Measurements from ENCODE around the gene MYO5B. TPM values are rescaled to one million over a fixed set of nuclear protein-coding genes. Genes with fewer than 3 reads are reported as not detected.

The MYO5B gene
- total RNA-seq, 1 donor from 2014 or later, result 6.7 TPM

DNA sequence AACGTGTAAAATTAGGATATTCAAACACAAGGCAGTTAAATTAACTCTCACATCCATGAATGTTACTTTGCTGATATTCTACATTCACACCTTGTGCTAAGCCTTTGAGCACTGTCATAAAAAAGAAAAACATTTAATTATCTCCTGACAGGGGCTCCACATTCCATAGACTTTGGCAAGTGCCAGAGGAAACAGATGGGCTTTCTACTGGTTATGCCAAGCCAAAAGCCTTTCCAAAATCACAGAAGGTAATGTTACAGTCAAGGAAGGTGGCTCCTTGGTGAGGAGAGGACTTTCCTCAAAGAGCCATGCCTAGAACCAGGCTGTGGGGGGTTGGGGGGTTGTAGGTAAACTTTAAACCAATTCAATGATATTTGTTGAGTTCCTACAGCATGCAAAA lies 12.4 kb downstream of the MYO5B start:
- no peak overlapping the region for H3K27ac Mint-ChIP-seq
- Histone ChIP-seq H2AFZ (replicated peaks) (no peak overlapping the region), H3K79me2 (ENCODE audit: low read depth) (no peaks in the 10 kb centered on the region), H3K27ac (no peak overlapping the region), H3K27me3 (no peaks in the 10 kb centered on the region), H3K4me2 (no peak overlapping the region), H4K20me1 (ENCODE audit: low read depth) (no peaks in the 10 kb centered on the region), H3F3A (ENCODE audit: low read depth) (no peaks in the 10 kb centered on the region), H3K4me1 (peaks cover 4% of the 10 kb centered on the region), H3K4me3 (no peak overlapping the region), H3K9ac (no peak overlapping the region), H3K9me3 (ENCODE audit: low read depth) (no peaks in the 10 kb centered on the region), H3K36me3 (no peaks in the 10 kb centered on the region)
- peaks cover 5% of the 10 kb centered on the region for H3K27me3 Mint-ChIP-seq (ENCODE audit: insufficient read depth, low read depth)
- no peak for TF ChIP-seq EZH2phosphoT487 (IDR thresholded peaks at IDR 0.05)
- TF ChIP-seq CTCF (IDR thresholded peaks at IDR 0.05), result no peak
- TF ChIP-seq EZH2 (IDR thresholded peaks at IDR 0.05), result no peak
- no peaks in the 10 kb centered on the region for H3K36me3 Mint-ChIP-seq
- H3K4me1 Mint-ChIP-seq, result no peaks in the 10 kb centered on the region
- H3K9me3 Mint-ChIP-seq, result no peaks in the 10 kb centered on the region
- no peak for DNase-seq (ENCODE audit: low spot score)
- H3K4me3 Mint-ChIP-seq, result no peak overlapping the region

- H3K27me3 Mint-ChIP-seq (ENCODE audit: insufficient read depth, low read depth), result peaks cover 5% of the 10 kb centered on the region
- H3K9ac ChIP-seq, result no peak overlapping the region
- no peak overlapping the region for H3K27ac ChIP-seq
- H3K4me1 ChIP-seq, result peaks cover 4% of the 10 kb centered on the region
- H3K27me3 ChIP-seq, result no peaks in the 10 kb centered on the region
- no peak for DNase-seq (ENCODE audit: low spot score)
- H3K9me3 Mint-ChIP-seq, result no peaks in the 10 kb centered on the region
- H3K9me3 ChIP-seq (ENCODE audit: low read depth), result no peaks in the 10 kb centered on the region
- no peaks in the 10 kb centered on the region for H4K20me1 ChIP-seq (ENCODE audit: low read depth)
- H3K27ac Mint-ChIP-seq, result no peak overlapping the region
- no peak overlapping the region for H2AFZ ChIP-seq (replicated peaks)
- H3K4me2 ChIP-seq, result no peak overlapping the region
- H3K36me3 Mint-ChIP-seq, result no peaks in the 10 kb centered on the region
- no peak overlapping the region for H3K4me3 Mint-ChIP-seq
- no peaks in the 10 kb centered on the region for H3K79me2 ChIP-seq (ENCODE audit: low read depth)
- H3K4me3 ChIP-seq, result no peak overlapping the region
- no peaks in the 10 kb centered on the region for H3K4me1 Mint-ChIP-seq
- H3K36me3 ChIP-seq, result no peaks in the 10 kb centered on the region
- no peaks in the 10 kb centered on the region for H3F3A ChIP-seq (ENCODE audit: low read depth)
- TF ChIP-seq EZH2phosphoT487 (IDR thresholded peaks at IDR 0.05) (no peak), CTCF (IDR thresholded peaks at IDR 0.05) (no peak), EZH2 (IDR thresholded peaks at IDR 0.05) (no peak)
Measured at GRCh38 chr18:50181590-50181989, 13.4 kb downstream of the MYO5B start.

DNA sequence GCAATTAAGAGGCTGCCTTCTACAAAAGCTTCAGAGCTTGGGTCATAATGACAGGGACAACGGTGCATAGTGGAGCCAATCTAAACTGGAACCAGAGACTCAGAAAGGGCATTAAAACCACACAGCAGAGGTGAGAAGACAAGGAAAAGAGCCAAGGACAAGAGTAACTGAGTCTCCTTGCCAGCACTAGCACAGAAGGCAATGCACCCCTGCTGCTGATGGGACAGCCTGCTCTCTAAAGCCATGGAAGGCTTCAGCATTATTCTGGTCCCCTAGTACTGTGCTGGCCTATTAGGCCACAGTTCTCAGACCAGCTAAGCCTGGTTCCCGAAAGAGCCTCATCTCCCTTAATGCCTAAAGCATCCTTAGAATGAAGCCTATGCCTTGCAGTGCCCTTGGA lies 15.5 kb downstream of the MYO5B start:
- Histone ChIP-seq H3K4me3 (no peak overlapping the region), H3K79me2 (ENCODE audit: low read depth) (no peaks in the 10 kb centered on the region), H3K9me3 (ENCODE audit: low read depth) (no peaks in the 10 kb centered on the region), H3K9ac (no peak overlapping the region), H3K4me2 (no peak overlapping the region), H3K27me3 (no peaks in the 10 kb centered on the region), H3F3A (ENCODE audit: low read depth) (no peaks in the 10 kb centered on the region), H3K4me1 (peaks cover 4% of the 10 kb centered on the region), H3K36me3 (no peaks in the 10 kb centered on the region), H4K20me1 (ENCODE audit: low read depth) (no peaks in the 10 kb centered on the region), H2AFZ (replicated peaks) (no peak overlapping the region), H3K27ac (no peak overlapping the region)
- TF ChIP-seq EZH2 (IDR thresholded peaks at IDR 0.05), result no peak
- TF ChIP-seq CTCF (IDR thresholded peaks at IDR 0.05), result no peak
- TF ChIP-seq EZH2phosphoT487 (IDR thresholded peaks at IDR 0.05), result no peak
- no peaks in the 10 kb centered on the region for H3K4me1 Mint-ChIP-seq
- no peaks in the 10 kb centered on the region for H3K9me3 Mint-ChIP-seq
- DNase-seq (ENCODE audit: low spot score), result no peak
- H3K27me3 Mint-ChIP-seq (ENCODE audit: insufficient read depth, low read depth), result peaks cover 3% of the 10 kb centered on the region
- H3K27ac Mint-ChIP-seq, result no peak overlapping the region
- no peak overlapping the region for H3K4me3 Mint-ChIP-seq
- no peaks in the 10 kb centered on the region for H3K36me3 Mint-ChIP-seq
